NAMALWA (cell line): ENCODE results near the gene LRAT.

Source experiments
- DNase-seq: peaks from one replicate; pipeline ENCODE4 v3.0.0-alpha.2; 2015; ENCODE audit warnings: low spot score

LRAT gene

DNA sequence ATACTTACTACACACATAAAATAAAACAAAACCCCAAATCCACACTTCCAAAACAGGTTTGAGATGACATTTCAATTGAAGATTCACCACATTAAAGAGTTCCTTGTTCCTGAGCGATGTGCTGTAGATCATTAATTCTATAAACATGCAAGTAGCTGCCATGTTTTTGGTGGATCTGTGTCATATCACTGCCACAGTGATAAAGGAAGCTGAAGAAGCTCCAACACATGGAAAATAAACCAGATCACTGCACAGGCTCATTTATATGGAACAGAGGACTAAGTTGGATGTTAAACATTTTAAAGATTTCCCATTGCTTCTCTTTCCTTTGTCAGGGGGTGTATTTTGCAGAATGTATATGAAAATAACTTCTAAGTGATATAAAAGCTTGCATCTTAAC is 34.5 kb downstream of the LRAT start:
- no peak for DNase-seq

GRCh38 chr4:154779362-154779947 is 35.7 kb downstream of the LRAT start:
- DNase-seq, result no peak

- no peak for DNase-seq
These were observed 37.6 kb downstream of the LRAT start, which contains the start of gene RBM46 for GRCh38 chr4:154781126-154781982. Gene RBM46, plus strand, starts transcription at chr4:154781272. Its CDS starts 15,481 bp downstream, at chr4:154796753.

DNA sequence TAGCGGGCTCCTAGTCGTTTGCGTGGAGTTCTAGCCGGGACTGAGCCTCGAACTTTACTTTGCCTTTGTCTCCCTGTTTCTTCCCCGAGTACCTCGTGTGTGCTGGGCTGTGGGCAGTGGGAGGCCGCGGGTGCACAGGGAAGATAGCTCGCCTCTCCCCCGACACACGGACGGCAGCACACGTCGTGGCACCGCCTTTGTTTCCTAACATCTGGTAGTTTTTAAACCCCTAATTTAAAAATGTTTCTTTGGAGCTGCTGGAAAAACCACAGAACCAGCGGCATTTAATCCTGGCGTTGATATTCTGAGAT is 38.1 kb downstream of the LRAT start:
- DNase-seq, result no peak
